NCI-H2196 treated with DMSO at 0.1 percent for 48 hours (cell line): Measurements from ENCODE around the gene ACBD6.
A peak's percentile ranks its signal among the peaks of the same experiment; 100 is the strongest.
"Not testable (repeated sequence)": the region's sequence is repeated elsewhere in the genome, so short reads cannot be mapped to it uniquely, and the experiment has no call there.

Experiments used
- DNase-seq: peaks from one replicate; lab custom pipeline; 2025; ENCODE audit not compliant: unreplicated experiment; lab: John Stamatoyannopoulos, UW

ACBD6 gene

GRCh38 chr1:180502361-180503279, at the start of gene ACBD6:
ACBD6 (minus strand) TSS chr1:180502577; CDS start chr1:180502266, 311 bp downstream.
- DNase-seq, result peak; percentile 72

DNA sequence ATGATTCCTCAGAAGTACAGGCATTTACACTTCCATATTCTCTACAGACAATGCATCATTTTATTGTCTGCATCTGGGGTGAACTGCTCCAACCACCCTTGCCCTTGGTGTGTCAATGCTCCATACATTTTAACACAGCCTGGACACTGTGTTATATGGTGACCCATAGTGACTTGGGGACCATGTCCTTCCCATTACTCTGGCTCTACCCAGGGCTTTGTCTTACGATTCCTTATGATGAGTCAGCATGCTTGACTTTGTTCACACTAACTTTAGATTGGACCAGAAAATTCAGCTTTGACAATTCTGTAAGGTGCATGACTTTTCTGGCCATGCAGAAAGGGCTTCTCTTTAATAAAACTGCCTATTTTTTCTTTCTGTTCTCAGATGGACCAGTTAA, 49.6 kb upstream of the ACBD6 start:
- no peak for DNase-seq

- DNase-seq, result no peak
Observed at GRCh38 chr1:180550241-180550640, 47.9 kb upstream of the ACBD6 start.

GRCh38 chr1:180549770-180550169, 47.4 kb upstream of the ACBD6 start:
- not testable (repeated sequence) for DNase-seq

DNA sequence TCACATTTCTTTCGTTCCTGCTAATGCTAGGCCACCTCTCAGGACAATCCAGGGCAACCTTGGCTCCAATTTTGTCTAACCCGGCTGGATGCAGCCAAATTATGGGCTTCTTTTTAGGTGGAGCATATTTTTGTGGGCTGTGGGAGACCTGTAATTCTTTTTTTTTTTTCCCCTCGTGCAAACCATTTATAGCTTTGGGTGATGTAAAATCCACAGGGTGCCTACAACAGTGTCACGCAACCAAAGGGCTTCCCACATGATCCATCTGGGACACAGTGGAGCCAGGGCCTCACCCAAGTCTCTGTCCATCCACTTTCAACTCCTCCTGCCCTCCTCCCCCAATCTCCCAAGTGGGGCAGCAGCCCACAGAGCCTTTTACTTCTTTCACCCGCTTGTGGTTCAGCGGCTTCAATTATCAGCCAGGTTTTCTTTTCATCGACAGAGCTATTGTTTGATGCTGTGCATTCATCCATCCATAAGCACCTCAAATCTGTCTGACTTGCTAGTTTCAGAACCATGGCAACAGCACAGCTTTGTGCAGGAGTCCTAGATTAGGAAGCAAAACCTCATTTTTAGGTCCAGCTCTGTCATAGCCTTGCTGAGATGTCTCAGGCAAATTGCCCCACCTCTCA, 46.4 kb upstream of the ACBD6 start:
- DNase-seq, result no peak

GRCh38 chr1:180545991-180546390, 43.6 kb upstream of the ACBD6 start:
- no peak for DNase-seq

DNA sequence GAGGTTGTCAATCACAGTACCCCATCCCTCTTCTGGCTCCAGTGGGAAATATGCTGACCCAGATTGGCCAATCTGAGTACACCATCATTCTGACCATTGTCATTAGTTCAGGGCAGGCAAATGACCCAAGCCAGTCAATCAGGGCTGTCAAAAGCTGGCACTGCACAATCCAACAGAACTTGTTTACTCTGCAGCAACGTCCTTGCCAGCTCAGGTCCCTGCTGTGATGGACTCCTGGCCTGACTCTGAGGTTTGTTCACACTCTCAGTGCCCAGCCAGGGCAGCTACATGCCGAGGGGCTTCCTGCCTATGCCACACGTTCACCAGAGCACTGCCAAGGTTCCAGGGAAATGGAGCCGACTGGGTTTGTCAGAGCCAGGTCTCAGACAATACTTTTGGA, 41.7 kb upstream of the ACBD6 start:
- DNase-seq, result no peak

DNA sequence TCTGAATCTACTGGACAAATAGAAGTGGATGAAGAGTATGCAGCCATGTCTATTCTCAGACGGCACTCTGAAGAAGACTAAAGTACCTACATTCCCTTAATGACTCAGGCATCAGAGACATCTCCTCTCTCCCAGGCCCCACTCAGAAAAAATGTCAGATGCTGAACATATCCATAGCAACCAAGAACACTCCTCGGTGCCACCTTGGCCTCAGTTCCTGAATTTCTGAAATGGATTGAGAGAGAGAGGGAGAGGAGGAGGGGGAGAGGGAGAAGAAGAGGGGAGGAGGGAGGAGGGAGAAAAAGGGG, 40.4 kb upstream of the ACBD6 start:
- DNase-seq, result no peak

DNA sequence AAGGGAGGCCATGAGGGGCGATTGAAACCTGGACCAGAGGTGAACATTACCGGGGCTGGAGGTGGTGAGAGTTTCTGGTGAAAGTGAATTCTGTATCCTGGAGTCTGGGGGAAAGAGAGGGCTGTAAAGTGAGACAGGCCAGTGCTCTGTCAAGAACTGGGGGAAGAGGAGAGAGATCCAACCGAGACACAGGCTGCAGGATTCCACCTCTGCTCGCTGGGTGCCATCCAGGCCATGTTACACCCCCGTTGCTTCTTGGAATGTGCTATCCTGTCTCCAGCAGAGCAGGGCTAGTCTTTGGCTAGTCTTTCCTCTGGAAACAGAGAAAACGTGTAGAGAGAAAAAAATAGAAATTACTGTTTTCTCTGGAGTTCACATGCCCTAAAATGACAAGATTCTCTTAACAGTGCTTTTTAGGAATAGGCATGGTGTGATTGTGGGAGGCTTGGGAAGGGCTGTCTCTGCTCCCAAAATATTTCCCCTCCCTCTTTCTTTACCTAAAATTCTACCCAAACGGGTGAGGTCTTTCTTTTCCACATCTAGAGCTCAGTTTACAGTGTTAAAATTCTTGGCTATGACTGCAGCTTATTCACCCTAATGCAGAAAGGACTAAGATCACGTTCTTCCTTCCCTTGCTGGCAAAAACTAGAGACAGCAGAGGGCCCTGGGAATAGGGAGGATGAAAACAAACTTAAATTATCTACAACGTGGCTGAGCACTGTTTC, 39.9 kb upstream of the ACBD6 start:
- DNase-seq, result no peak

GRCh38 chr1:180540697-180541594, 38.6 kb upstream of the ACBD6 start:
- DNase-seq, result no peak

DNA sequence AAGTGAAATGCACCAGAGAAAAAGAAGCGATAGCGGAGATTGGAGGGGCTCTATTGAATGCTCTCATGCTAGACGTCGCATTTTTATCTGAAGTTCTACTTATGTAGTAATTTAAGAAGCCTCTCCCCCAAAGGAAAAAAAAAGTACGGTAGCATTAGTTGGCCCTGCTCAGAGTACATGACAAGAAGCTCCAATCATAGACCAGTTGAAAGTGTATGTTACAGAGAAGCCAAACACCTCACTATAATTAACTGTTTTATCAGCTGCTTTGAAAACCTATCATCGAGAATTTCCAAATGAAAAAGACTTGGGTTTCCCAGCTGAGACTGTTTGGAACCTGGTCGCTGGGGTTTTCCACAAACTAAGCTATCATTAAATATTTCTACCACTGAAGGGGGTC, 36.8 kb upstream of the ACBD6 start:
- no peak for DNase-seq

DNA sequence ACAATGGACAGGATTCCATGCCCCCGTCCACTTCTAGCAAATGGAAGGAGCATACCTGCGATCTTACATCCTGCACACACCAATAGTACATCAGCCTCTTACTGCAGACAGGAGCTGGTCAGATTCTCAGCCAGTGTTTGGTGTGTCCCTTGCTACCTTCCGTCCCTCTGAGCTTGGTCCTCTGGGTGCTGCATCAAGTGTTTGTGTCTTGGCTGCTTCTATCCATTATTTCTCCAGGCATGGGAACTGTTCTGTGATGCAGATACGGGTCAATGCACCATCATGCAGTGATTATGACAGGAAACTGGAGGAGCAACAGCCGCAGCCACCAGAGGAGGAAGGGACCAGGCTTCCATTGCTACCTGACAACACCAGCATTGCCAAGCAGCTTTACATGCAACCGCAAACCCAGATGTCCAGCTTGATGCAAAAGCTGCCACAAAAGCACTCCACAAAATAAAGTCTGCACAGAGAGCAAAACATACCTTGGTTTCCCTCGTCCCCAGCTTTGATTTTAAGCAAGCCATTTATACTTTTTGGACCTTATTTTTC, 34.5 kb upstream of the ACBD6 start:
- no peak for DNase-seq

DNA sequence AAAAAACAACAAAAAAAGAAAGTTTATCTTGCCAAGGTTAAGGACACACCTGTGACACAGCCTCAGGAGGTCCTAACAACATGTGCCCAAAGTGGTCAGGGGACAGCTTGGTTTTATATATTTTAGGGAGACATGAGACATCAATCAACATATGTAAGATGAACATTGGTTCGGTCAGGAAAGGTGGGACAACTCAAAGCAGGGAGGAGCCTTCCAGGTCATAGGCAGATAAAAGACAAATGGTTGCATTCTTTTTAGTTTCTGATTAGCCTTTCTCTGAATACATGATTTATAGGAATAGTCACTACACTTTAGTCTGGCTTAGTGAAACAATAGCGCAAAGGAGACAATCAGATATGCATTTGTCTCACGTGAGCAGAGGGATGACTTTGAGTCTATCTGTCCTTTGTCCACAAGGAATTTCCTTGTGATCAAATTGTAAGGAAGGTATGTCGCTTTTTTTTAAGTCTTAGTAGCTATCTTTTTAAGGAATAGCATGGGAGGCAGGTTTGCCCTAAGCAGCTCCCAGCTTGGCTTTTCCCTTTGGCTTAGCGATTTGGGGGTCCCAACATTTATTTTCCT, 33.1 kb upstream of the ACBD6 start:
- DNase-seq, result no peak

GRCh38 chr1:180534214-180534613, 31.8 kb upstream of the ACBD6 start:
- DNase-seq, result no peak

GRCh38 chr1:180533266-180533987, 31.1 kb upstream of the ACBD6 start:
- peak; percentile 28 for DNase-seq

DNA sequence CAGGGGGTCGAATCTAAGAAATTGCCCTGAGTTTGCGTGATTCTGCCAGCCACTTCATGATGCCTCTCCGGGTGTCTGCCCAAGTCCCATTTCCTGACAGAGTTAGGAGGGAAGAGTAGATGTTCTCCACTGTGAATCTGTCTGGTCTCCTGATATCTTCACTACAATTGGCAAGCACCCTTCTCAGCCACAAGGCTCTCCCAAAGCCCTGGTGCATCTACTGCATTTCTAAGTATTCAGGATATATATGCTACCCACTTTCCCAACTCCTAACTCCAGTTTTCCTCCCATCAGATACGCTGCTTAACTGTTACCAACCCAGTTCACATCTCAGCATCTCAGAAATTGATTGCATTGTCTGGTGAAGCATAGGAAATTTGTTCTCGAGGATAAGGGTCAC, 30.5 kb upstream of the ACBD6 start:
- DNase-seq, result no peak

GRCh38 chr1:180530501-180530900, 28.1 kb upstream of the ACBD6 start:
- DNase-seq, result no peak

DNA sequence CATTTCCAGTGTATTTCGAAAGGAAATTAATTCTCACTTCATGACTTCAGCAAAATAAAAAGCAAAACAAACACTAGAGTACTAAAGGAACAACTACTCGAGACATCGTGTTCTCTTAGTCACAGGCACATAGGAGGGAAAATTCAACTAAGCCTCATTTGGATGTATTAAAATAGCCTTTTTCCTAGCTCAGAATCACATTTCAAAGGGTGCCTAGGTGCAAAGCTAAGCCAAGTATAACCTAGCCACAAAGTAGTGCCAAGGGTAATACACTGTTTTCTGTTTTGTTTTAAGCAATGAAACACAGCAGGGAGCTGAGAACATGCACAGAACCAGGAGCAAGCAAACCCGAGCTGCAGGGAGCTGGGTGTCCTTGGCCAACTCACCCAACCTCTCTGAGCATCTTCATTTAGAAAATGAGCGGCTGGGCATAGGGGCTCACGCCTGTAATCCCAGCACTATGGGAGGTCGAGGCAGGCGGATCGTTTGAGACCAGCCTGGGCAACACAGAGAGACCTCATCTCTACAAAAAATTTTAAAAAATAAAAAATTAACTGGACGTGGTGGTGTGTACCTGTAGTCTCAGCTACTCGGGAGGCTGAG, 26.6 kb upstream of the ACBD6 start:
- no peak for DNase-seq

DNA sequence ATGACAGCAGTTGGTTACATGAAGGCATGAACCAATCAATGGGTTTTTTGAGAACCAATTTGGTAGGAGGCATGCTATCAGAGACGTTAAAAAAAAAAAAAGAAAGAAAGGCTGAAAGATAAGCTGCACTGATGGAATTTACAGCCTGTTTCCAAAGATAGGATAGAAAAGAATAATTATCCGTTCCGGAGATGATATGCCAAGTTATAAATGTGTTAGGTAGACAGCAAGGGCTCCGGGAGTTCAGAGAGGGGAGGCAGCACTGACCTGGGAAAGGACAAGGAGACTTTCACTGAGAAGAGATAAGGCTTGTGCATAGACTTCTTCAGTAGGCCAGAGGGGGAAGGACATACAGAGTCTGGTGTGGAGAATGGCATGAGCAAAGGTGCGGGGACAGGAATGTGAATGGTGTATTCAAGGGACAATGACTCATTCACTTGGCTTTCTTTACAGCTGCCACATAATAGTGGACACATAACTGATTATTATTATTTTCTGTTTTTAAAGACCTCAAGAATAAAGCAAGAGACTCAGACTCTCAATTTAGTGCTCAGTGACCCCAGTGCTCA, 24.8 kb upstream of the ACBD6 start:
- no peak for DNase-seq
